ENCODE measurements around the gene UBE2D2.

GRCh38 chr5:139651853-139652787 lies 91.0 kb downstream of the UBE2D2 start:
- TF ChIP-seq EZH2phosphoT487 (IDR thresholded peaks at IDR 0.05; ENCODE audit: unreplicated experiment) (no peak), CTCF (conservative IDR thresholded peaks at IDR 0.05; ENCODE audit: low read depth in 2 of 2) (no peak), POLR2AphosphoS5 (IDR thresholded peaks at IDR 0.05; ENCODE audit: low read depth) (no peak), REST (IDR thresholded peaks at IDR 0.05; ENCODE audit: unreplicated experiment) (no peak), NANOG (IDR thresholded peaks at IDR 0.05; ENCODE audit: borderline replicate concordance) (no peak), ZNF114 (CRISPR knock-in tag; IDR thresholded peaks at IDR 0.05) (no peak), EZH2 (IDR thresholded peaks at IDR 0.05; ENCODE audit: low read depth, unreplicated experiment) (no peak), STAT1 (IDR thresholded peaks at IDR 0.05; ENCODE audit: unreplicated experiment) (no peak), CREB1 (CRISPR knock-in tag; IDR thresholded peaks at IDR 0.05; ENCODE audit: low read depth) (no peak), JUNB (IDR thresholded peaks at IDR 0.05; ENCODE audit: unreplicated experiment) (no peak), ETS1 (IDR thresholded peaks at IDR 0.05) (no peak), ZNF331 (CRISPR knock-in tag; IDR thresholded peaks at IDR 0.05; ENCODE audit: low read depth) (no peak)
